Activated effector memory CD4-positive, alpha-beta T cell treated with Interleukin-2 at 50 U/mL for 16 hours (primary cell): ENCODE results near the gene DCAF7.

Source experiments
- DNase-seq: peaks from one replicate; pipeline ENCODE4 v3.0.0-alpha.2; 2020

DCAF7 gene

DNA sequence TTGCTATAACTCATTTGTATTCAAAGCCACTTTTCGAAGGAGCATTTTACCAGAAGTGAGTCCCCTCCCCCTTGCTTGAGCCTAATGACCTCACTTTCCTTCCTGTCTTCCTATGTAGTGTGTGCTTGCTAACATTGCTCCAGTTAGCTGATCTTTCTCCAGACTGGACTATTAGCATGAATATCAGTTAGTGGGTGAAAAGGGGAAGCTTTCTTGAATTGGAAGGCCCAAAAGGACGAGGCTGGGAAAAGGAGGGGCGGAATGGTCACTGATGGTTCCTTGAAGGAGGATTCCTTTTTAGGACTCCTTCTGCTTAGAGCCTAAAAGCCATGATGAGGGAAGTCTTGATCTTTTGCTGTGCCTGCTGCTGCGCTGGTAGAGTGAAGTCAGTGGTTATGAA, 83.9 kb downstream of the DCAF7 start:
- no peak for DNase-seq

DNA sequence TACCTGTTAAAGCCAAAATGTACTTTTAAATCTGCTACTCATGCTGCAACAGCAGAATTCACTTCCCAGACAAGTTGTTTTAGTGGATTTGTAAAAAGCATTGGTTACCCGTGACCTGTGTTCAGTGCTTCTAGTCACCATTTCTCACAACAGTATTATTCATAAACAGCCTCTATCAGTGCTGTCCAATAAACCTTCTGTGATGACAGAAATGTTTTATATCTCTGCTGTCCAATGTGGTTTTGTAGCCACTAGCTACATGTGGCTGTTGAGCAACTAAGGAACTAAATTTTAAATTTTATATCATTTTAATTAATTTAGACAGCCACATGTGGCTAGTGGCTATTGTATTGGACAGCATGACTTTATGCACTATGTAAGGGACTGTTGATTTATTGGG, 84.5 kb downstream of the DCAF7 start:
- no peak for DNase-seq

DNA sequence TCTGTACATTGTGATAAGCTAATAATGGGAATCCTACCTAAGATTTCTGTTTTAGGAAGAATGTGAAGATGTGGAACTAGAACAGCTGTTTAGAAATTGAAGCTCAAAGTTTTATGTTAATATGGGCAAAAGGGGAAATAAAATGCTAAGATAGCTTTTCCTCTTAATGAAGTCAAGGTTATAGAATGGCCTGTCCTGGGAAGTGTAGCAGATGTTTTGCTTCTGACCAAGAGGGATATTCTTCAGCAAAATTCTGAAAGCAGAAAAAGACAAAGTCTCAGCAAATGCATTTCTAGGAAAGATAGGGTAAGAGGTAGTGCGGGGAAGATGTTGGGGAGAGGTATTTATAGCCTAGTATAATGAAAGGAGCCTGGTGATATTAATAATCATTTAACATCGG, 85.0 kb downstream of the DCAF7 start:
- no peak for DNase-seq

DNA sequence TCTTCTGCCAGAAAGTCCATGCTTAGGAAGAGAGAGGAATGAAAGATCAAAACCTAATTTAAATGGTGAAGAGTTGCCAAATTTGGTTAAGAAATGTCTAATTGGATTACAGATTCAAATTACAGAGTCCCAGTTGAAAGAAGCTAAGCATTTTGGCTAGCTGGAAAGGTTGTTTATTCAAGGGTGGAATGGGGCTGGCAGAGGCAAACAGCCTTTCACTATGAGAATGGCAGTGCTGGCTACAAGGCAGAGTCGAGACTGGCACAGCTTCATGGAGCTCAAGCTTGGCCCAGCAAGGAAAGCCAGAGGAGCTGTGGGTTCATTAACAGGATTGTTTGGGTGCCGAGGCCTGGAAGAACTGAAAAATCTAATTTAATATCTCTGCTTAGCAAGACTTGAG, 85.5 kb downstream of the DCAF7 start:
- no peak for DNase-seq

DNA sequence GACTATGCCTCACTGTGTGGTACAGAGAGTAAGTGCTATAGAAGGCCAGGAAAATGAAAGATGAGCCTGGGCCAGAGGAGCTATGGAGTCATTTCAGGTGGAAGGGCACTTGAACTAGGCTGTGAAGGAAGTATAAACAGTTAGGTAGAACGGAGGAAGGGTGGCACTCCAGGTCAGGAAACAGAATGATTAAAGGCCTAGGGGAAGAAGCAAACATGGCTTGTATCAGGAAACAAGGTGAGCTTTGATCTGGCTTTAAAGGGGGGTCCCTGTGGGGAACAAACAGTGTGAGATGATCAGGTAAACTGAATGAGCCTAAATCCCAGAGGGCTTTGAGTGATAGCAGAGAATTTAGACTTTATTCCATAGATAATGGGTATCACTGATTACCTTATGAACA, 88.8 kb downstream of the DCAF7 start:
- no peak for DNase-seq

DNA sequence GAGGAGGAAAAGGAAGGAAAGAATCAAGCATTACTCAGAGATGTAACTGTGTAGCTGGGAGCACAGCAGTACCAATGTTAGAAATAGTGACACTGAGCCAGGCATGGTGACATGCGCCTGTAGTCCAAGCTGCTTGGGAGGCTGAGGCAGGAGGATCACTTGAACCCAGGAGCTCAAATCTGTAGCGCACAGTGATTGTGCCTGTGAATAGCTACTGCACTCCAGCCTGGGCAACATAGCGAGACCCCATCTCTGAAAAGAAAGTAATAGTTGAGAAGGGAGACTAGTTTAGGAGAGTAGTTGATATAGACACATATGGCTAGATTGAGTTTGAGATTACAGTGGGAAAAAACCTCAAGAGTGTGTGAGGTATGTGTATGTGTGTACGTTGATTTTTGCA, 89.8 kb downstream of the DCAF7 start:
- no peak for DNase-seq

DNA sequence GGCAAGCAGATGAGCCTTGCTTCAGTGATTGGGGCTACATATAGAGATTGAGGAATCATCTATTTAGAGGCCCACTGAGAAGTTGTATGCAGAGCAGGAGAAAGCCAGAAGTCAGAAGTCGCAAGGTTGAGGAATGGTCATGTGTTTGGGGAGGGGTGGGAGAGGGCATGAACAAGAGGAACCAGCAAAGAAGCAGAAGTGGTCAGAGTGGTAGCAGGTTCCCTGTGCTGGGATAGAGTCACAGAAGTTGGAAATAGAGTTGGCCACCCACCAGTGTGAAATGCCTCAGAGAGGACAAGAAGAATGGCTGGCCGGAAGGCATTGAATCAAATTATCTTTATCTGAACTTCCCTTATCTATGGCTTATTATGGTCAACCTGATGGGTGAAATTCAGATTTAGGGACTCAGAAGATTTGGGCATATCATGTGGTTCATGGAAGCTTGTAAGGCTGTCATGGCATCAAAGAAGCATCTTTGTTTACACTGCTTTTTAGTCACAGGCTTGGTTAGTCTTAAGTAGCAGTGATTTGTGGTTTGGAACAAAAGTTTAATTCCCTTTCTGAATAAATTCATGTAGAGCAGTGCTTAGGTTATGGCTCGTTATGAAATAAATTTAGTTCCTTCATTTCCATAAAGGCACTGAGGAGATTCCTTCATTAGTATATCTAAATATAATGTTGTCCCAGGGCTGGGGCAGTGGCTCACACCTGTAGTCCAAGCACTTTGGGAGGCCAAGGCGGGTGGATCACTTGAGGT, 91.6 kb downstream of the DCAF7 start:
- no peak for DNase-seq
